Colonic mucosa (tissue), 4 donors: ENCODE data around the gene PLXNA4. TPM values are rescaled to one million over a fixed set of nuclear protein-coding genes. Genes with fewer than 3 reads are reported as not detected.

Source experiments
- DNase-seq: peaks from one replicate; pipeline ENCODE4 v3.0.0-alpha.2; 2020
- H3K27ac ChIP-seq: fragments of 200-600 bp; one replicate; pipeline ENCODE4 v1.8.0; 2021
- H3K27me3 ChIP-seq: fragments of 200-600 bp; one replicate; pipeline ENCODE4 v1.8.0; 2021
- H3K36me3 ChIP-seq: fragments of 200-600 bp; one replicate; pipeline ENCODE4 v1.8.0; 2021
- H3K4me1 ChIP-seq: fragments of 200-600 bp; one replicate; pipeline ENCODE4 v1.8.0; 2021; ENCODE audit warnings: mild to moderate bottlenecking
- H3K4me3 ChIP-seq: fragments of 200-600 bp; one replicate; pipeline ENCODE4 v1.8.0; 2021
- H3K9ac ChIP-seq, 2 donors: one replicate each; pipeline ENCODE4 v1.7.0; 2013; ENCODE audit warnings: control low read depth in 2 of 2, low read depth in 2 of 2, low read length in 2 of 2
- H3K9me3 ChIP-seq: fragments of 200-600 bp; one replicate; pipeline ENCODE4 v1.8.0; 2021
- CTCF ChIP-seq: fragments of 200-600 bp; IDR thresholded peaks from one replicate; pipeline ENCODE4 v1.8.0; 2022; ENCODE audit warnings: antibody characterized with exemption, mild to moderate bottlenecking
- intact Hi-C: fragments of 100-400 bp; cut with DNase I; formaldehyde crosslinking; loops from one replicate; pipeline ENCODE4 v1.14.1; 2022
- total RNA-seq, 2 donors: library from RNA; stranded (reverse); fragmentation: NEBNext Ultra II Directional in 1 of 2; extraction: Animal tissue kit (Norgen Biotek cat#: 25700) in 1 of 2; gene quantifications; one replicate each; pipeline ENCODE4 v1.2.1, GENCODE V29; 2021
- donor health status: healthy.
- donor health status: DM: no; HTN: no; CAD: no.
- donor health status: DM: no; HTN: no; CAD: no.

The PLXNA4 gene
- total RNA-seq, 2 donors from 2014 or later: 0.15 to 0.77 TPM

DNA sequence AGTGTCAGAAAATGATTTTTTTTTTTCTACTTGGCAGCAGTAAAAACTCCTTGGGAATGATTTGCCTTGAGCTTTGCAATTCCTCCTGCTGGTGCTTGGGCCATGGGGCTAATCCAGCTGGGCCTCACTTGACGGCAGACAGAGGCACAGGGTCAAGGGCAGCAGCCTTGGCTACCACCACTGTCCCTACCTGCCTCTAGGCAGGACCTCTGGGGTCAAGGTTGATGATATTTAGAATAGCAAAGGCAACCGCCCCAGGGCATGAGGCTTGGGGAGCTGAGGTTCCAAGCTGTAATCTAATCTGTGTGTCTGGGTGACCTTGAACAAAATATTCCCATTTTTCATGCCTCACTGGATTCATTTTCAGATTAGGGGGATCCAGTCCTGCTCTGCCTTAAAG is 327.4 kb downstream of the PLXNA4 start:
- DNase-seq: no peak
- H3K4me3 ChIP-seq: no peak overlapping the region
- intact Hi-C loops: no loop called here
- no peak overlapping the region for H3K9ac ChIP-seq
- H3K27me3 ChIP-seq: no peaks in the 10 kb centered on the region
- H3K27ac ChIP-seq: no peak overlapping the region
- no peaks in the 10 kb centered on the region for H3K9me3 ChIP-seq
- TF ChIP-seq CTCF: no peak
- peaks cover 8% of the 10 kb centered on the region for H3K4me1 ChIP-seq
- H3K36me3 ChIP-seq: no peaks in the 10 kb centered on the region

- Histone ChIP-seq H3K4me1 (peaks cover 8% of the 10 kb centered on the region), H3K9ac (no peak overlapping the region), H3K27me3 (no peaks in the 10 kb centered on the region), H3K4me3 (no peak overlapping the region), H3K36me3 (no peaks in the 10 kb centered on the region), H3K9me3 (no peaks in the 10 kb centered on the region), H3K27ac (no peak overlapping the region)
- DNase-seq: no peak
- intact Hi-C loops: no loop called here
- no peak for TF ChIP-seq CTCF
Measured at GRCh38 chr7:132247995-132248618, 328.2 kb downstream of the PLXNA4 start.

DNA sequence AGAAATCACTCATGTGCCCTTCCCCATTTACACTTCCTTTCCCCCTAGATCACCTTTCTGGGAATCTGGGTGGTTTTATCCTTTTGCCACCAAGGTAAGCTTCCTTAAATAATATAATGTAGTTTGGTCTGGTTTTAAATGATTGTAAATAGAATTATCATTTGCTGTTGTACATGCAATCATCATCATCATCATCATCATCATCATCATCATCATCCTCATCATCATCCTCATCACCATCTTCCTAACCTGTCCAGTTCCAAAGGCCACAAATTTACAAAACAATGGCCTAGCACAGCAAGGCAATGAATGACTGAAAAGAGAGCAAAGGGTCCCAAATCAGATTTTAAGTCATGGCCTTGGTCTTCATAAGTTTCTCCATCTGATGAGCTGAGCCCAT is 329.7 kb downstream of the PLXNA4 start:
- H3K36me3 ChIP-seq: no peaks in the 10 kb centered on the region
- no peak overlapping the region for H3K27ac ChIP-seq
- no peak for TF ChIP-seq CTCF
- no peaks in the 10 kb centered on the region for H3K27me3 ChIP-seq
- H3K4me3 ChIP-seq: no peak overlapping the region
- intact Hi-C loops: no loop called here
- DNase-seq: no peak
- H3K9me3 ChIP-seq: no peaks in the 10 kb centered on the region
- peaks cover 8% of the 10 kb centered on the region for H3K4me1 ChIP-seq
- no peak overlapping the region for H3K9ac ChIP-seq

- H3K4me3 ChIP-seq: no peak overlapping the region
- H3K9me3 ChIP-seq: no peaks in the 10 kb centered on the region
- no peaks in the 10 kb centered on the region for H3K36me3 ChIP-seq
- intact Hi-C loops: no loop called here
- no peak for DNase-seq
- H3K4me1 ChIP-seq: peaks cover 6% of the 10 kb centered on the region
- H3K27ac ChIP-seq: no peak overlapping the region
- H3K27me3 ChIP-seq: no peaks in the 10 kb centered on the region
- no peak for TF ChIP-seq CTCF
- no peak overlapping the region for H3K9ac ChIP-seq
Measured at GRCh38 chr7:132245539-132245938, 330.7 kb downstream of the PLXNA4 start.

GRCh38 chr7:132244903-132245480 is 331.3 kb downstream of the PLXNA4 start:
- Histone ChIP-seq H3K4me3 (no peak overlapping the region), H3K4me1 (peaks cover under 1% of the 10 kb centered on the region), H3K9ac (no peak overlapping the region), H3K27ac (no peak overlapping the region), H3K36me3 (no peaks in the 10 kb centered on the region), H3K27me3 (no peaks in the 10 kb centered on the region), H3K9me3 (no peaks in the 10 kb centered on the region)
- intact Hi-C loops: no loop called here
- no peak for TF ChIP-seq CTCF
- no peak for DNase-seq
